GM23338 (cell line): Measurements from ENCODE around the gene CCDC6. TPM values are rescaled to one million over a fixed set of nuclear protein-coding genes. Genes with fewer than 3 reads are reported as not detected.
"Not testable (repeated sequence)": the region's sequence is repeated elsewhere in the genome, so short reads cannot be mapped to it uniquely, and the experiment has no call there.

Source experiments
- ATAC-seq: fragments of 200-7000 bp; cut with Tn5 transposase; 3 replicates; pipeline ENCODE4 v1.9.1; 2020
- DNase-seq: peaks from one replicate; pipeline ENCODE4 v3.0.0-alpha.2; 2015; ENCODE audit warnings: low spot score
- H2AFZ ChIP-seq: fragments of 200-600 bp; sonication (generic); 2 replicates; pipeline ENCODE4 v1.8.0; 2016; ENCODE audit warnings: antibody characterized with exemption, mild to moderate bottlenecking, moderate library complexity
- H3F3A ChIP-seq: fragments of 200-600 bp; sonication (generic); replicated peaks from 2 replicates; pipeline ENCODE4 v1.8.0; 2017; ENCODE audit warnings: antibody characterized with exemption, mixed run types, low read depth
- H3K27ac ChIP-seq: fragments of 200-600 bp; sonication (generic); 2 replicates; pipeline ENCODE4 v1.6.1; 2016; ENCODE audit warnings: low read depth
- H3K27me3 ChIP-seq: fragments of 200-600 bp; sonication (generic); 2 replicates; pipeline ENCODE4 v1.8.0; 2016; ENCODE audit warnings: mild to moderate bottlenecking, mixed run types, moderate library complexity; ENCODE audit not compliant: insufficient read depth
- H3K36me3 ChIP-seq: fragments of 200-600 bp; sonication (generic); 2 replicates; pipeline ENCODE4 v1.8.0; 2016; ENCODE audit warnings: mild to moderate bottlenecking; ENCODE audit not compliant: insufficient read depth
- H3K4me1 ChIP-seq: fragments of 200-600 bp; sonication (generic); 2 replicates; pipeline ENCODE4 v1.8.0; 2016; ENCODE audit warnings: mild to moderate bottlenecking, moderate library complexity; ENCODE audit not compliant: insufficient read depth
- H3K4me2 ChIP-seq: fragments of 200-600 bp; sonication (generic); 2 replicates; pipeline ENCODE4 v1.7.1; 2017; ENCODE audit warnings: mixed run types
- H3K4me3 ChIP-seq: fragments of 200-600 bp; sonication (generic); 2 replicates; pipeline ENCODE4 v1.6.1; 2016; ENCODE audit warnings: mixed run types
- H3K79me2 ChIP-seq: fragments of 200-600 bp; sonication (generic); replicated peaks from 2 replicates; pipeline ENCODE4 v1.8.0; 2017; ENCODE audit warnings: mild to moderate bottlenecking; ENCODE audit not compliant: insufficient read depth
- H3K9me2 ChIP-seq: fragments of 200-600 bp; sonication (generic); 2 replicates; pipeline ENCODE4 v1.8.0; 2017; ENCODE audit not compliant: insufficient read depth
- H4K20me1 ChIP-seq: fragments of 200-600 bp; sonication (generic); replicated peaks from 2 replicates; pipeline ENCODE4 v1.8.0; 2017; ENCODE audit warnings: mild to moderate bottlenecking; ENCODE audit not compliant: insufficient read depth
- H3K27ac Mint-ChIP-seq: 2 replicates; pipeline ENCODE4 v1.8.0; 2020; ENCODE audit warnings: inconsistent platforms, mild to moderate bottlenecking, moderate library complexity, mixed read lengths
- H3K27me3 Mint-ChIP-seq: 3 replicates; pipeline ENCODE4 v1.8.0; 2022; ENCODE audit warnings: low read depth, mild to moderate bottlenecking, moderate library complexity, mixed read lengths, inconsistent platforms; ENCODE audit not compliant: insufficient read depth, poor library complexity
- H3K36me3 Mint-ChIP-seq: 3 replicates; pipeline ENCODE4 v1.8.0; 2021; ENCODE audit warnings: low read depth, mild to moderate bottlenecking, inconsistent platforms, moderate library complexity, mixed read lengths
- H3K4me1 Mint-ChIP-seq: 3 replicates; pipeline ENCODE4 v1.8.0; 2020; ENCODE audit warnings: mild to moderate bottlenecking, inconsistent platforms, mixed read lengths
- H3K4me3 Mint-ChIP-seq: 3 replicates; pipeline ENCODE4 v1.8.0; 2021; ENCODE audit warnings: moderate library complexity, mild to moderate bottlenecking, inconsistent platforms, mixed read lengths
- H3K9me3 Mint-ChIP-seq: 3 replicates; pipeline ENCODE4 v1.8.0; 2020; ENCODE audit warnings: moderate library complexity, mild to moderate bottlenecking, inconsistent platforms, mixed read lengths
- CREB1 ChIP-seq: fragments of 250-450 bp; sonication (Bioruptor Pico); IDR thresholded peaks from 2 replicates; pipeline ENCODE4 v1.5.0; 2020; ENCODE audit warnings: low read depth, mild to moderate bottlenecking, moderate library complexity
- CTCF ChIP-seq, 2 experiments: fragments of 200-600 bp in 1 of 2; sonication (generic) in 1 of 2; conservative IDR thresholded peaks; 2 replicates each; pipeline versions ENCODE4 v1.5.1 to v1.6.1; 2016 to 2017; ENCODE audit warnings: antibody characterized with exemption in 2 of 2, low read depth in 2 of 2, mild to moderate bottlenecking in 2 of 2, moderate library complexity in 1 of 2
- ETS1 ChIP-seq: IDR thresholded peaks from 2 replicates; pipeline ENCODE4 v1.6.1; 2016; ENCODE audit warnings: antibody characterized with exemption
- EZH2 ChIP-seq: fragments of 200-600 bp; sonication (generic); IDR thresholded peaks from one replicate; pipeline ENCODE4 v1.8.0; 2017; ENCODE audit warnings: antibody characterized with exemption, mild to moderate bottlenecking, low read depth; ENCODE audit not compliant: unreplicated experiment
- EZH2phosphoT487 ChIP-seq: fragments of 200-600 bp; sonication (generic); IDR thresholded peaks from one replicate; pipeline ENCODE4 v1.8.1; 2018; ENCODE audit warnings: antibody characterized with exemption; ENCODE audit not compliant: unreplicated experiment
- JUNB ChIP-seq: IDR thresholded peaks from one replicate; pipeline ENCODE4 v1.6.1; 2016; ENCODE audit warnings: antibody characterized with exemption; ENCODE audit not compliant: unreplicated experiment
- NANOG ChIP-seq: IDR thresholded peaks from 2 replicates; pipeline ENCODE4 v1.6.1; 2016; ENCODE audit warnings: antibody characterized with exemption, borderline replicate concordance
- REST ChIP-seq: IDR thresholded peaks from one replicate; pipeline ENCODE4 v1.6.1; 2018; ENCODE audit warnings: antibody characterized with exemption; ENCODE audit not compliant: unreplicated experiment
- STAT1 ChIP-seq: IDR thresholded peaks from one replicate; pipeline ENCODE4 v1.6.1; 2016; ENCODE audit warnings: antibody characterized with exemption; ENCODE audit not compliant: unreplicated experiment
- ZNF462 ChIP-seq: fragments of 250-450 bp; sonication (Bioruptor Pico); IDR thresholded peaks from 2 replicates; pipeline ENCODE4 v1.5.0; 2020; ENCODE audit warnings: mild to moderate bottlenecking, moderate library complexity
- polyA plus RNA-seq: library from polyadenylated mRNA; unstranded; fragments of >200 nt; fragmentation: Nextera tagmentation; extraction: Ambion mirVana; gene quantifications from 2 replicates; pipeline ENCODE4 v1.2.1, GENCODE V29; 2016
- total RNA-seq: library from RNA; depleted of rRNA; stranded (reverse); fragments of >200 nt; shearing (Covaris generic); gene quantifications from 2 replicates; pipeline ENCODE4 v1.2.3, GENCODE V29; 2014

CCDC6 gene
- total and polyA plus RNA-seq, 2 experiments from 2014 or later, result 32.5 to 66.9 TPM

- Mint-ChIP-seq H3K36me3 (peaks cover 46% of the 10 kb centered on the region), H3K27ac (no peak overlapping the region), H3K27me3 (peaks cover 4% of the 10 kb centered on the region), H3K4me3 (no peak overlapping the region), H3K4me1 (no peaks in the 10 kb centered on the region), H3K9me3 (no peaks in the 10 kb centered on the region)
- no peak overlapping the region for H3K27ac ChIP-seq
- H4K20me1 ChIP-seq, result peaks cover 6% of the 10 kb centered on the region; the same call in 1 of the 2 replicates
- 0 out of 2 replicates have a peak, but pooled peaks cover 3% of the 10 kb centered on the region for H3K4me1 ChIP-seq
- H3K79me2 ChIP-seq, result no peaks in the 10 kb centered on the region
- DNase-seq, result no peak
- no peak overlapping the region for H3K4me3 ChIP-seq
- no peak overlapping the region for H3K4me2 ChIP-seq
- H3K36me3 ChIP-seq, result peaks cover 17% of the 10 kb centered on the region
- no peak for ATAC-seq
- H3F3A ChIP-seq, result no peaks in the 10 kb centered on the region
- H2AFZ ChIP-seq, result no peak overlapping the region
- no peaks in the 10 kb centered on the region for H3K27me3 ChIP-seq
- TF ChIP-seq ZNF462 (CRISPR knock-in tag) (no peak), STAT1 (no peak), CREB1 (CRISPR knock-in tag) (no peak), EZH2phosphoT487 (no peak), REST (no peak), NANOG (no peak), CTCF (conservative IDR thresholded peaks at IDR 0.05; ENCODE audit: low read depth in 2 of 2) (no peak), EZH2 (no peak), JUNB (no peak), ETS1 (no peak)
- no peaks in the 10 kb centered on the region for H3K9me2 ChIP-seq
Observed at GRCh38 chr10:59791601-59792000, 114.8 kb downstream of the CCDC6 start.

- peaks cover 33% of the 10 kb centered on the region for H3K36me3 Mint-ChIP-seq
- DNase-seq, result not testable (repeated sequence)
Observed at GRCh38 chr10:59790080-59790479, 116.3 kb downstream of the CCDC6 start.

More at GRCh38 chr10:59790080-59790479, 116.3 kb downstream of the CCDC6 start:
- not testable (repeated sequence) for H3K4me3 Mint-ChIP-seq, H3K4me1 Mint-ChIP-seq, H3K4me2 ChIP-seq, H2AFZ ChIP-seq, H3K4me3 ChIP-seq, H3K27me3 ChIP-seq, H3F3A ChIP-seq, H3K79me2 ChIP-seq, H3K27ac Mint-ChIP-seq, H3K27ac ChIP-seq, H3K9me3 Mint-ChIP-seq, H3K4me1 ChIP-seq, H3K9me2 ChIP-seq, H3K27me3 Mint-ChIP-seq, H4K20me1 ChIP-seq
- H3K36me3 ChIP-seq, result peaks cover 17% of the 10 kb centered on the region
- ATAC-seq, result peak; percentile 49
